Loucy (cell line): ENCODE data around the gene KRR1.
"Not testable (repeated sequence)": the region's sequence is repeated elsewhere in the genome, so short reads cannot be mapped to it uniquely, and the experiment has no call there.

Experiments used
- H2AFZ ChIP-seq: fragments of 200-600 bp; sonication (generic); 2 replicates; pipeline ENCODE4 v1.6.0; 2016; ENCODE audit warnings: antibody characterized with exemption, mild to moderate bottlenecking, low read length, moderate library complexity
- H3F3A ChIP-seq: fragments of 200-600 bp; 2 replicates; pipeline ENCODE4 v1.6.0; 2016; ENCODE audit warnings: antibody characterized with exemption, low read depth, mild to moderate bottlenecking
- H3K27me3 ChIP-seq: fragments of 200-600 bp; sonication (generic); 2 replicates; pipeline ENCODE4 v1.6.1; 2014; ENCODE audit warnings: low read length, mild to moderate bottlenecking; ENCODE audit not compliant: insufficient read depth, poor library complexity, severe bottlenecking
- H3K36me3 ChIP-seq: fragments of 200-600 bp; sonication (generic); 2 replicates; pipeline ENCODE4 v1.6.1; 2016; ENCODE audit warnings: low read length; ENCODE audit not compliant: insufficient read depth
- H3K4me1 ChIP-seq: fragments of 200-600 bp; sonication (generic); 2 replicates; pipeline ENCODE4 v1.5.1; 2014; ENCODE audit warnings: low read length, mild to moderate bottlenecking; ENCODE audit not compliant: insufficient read depth, poor library complexity, severe bottlenecking
- H3K4me2 ChIP-seq: fragments of 200-600 bp; sonication (generic); 2 replicates; pipeline ENCODE4 v1.6.0; 2014; ENCODE audit warnings: antibody characterized with exemption, low read length, low read depth, mild to moderate bottlenecking; ENCODE audit not compliant: poor library complexity, severe bottlenecking
- H3K4me3 ChIP-seq: fragments of 200-600 bp; sonication (generic); 2 replicates; pipeline ENCODE4 v1.5.1; 2014; ENCODE audit warnings: low read length, mild to moderate bottlenecking, mixed read lengths; ENCODE audit not compliant: poor library complexity, severe bottlenecking
- H3K79me2 ChIP-seq: fragments of 200-600 bp; sonication (generic); 2 replicates; pipeline ENCODE4 v1.6.1; 2014; ENCODE audit warnings: low read length; ENCODE audit not compliant: insufficient read depth
- H3K9ac ChIP-seq: fragments of 200-600 bp; sonication (generic); 2 replicates; pipeline ENCODE4 v1.6.0; 2014; ENCODE audit warnings: mild to moderate bottlenecking, low read depth, low read length, moderate library complexity; ENCODE audit not compliant: poor library complexity, severe bottlenecking
- H3K9me2 ChIP-seq: fragments of 200-600 bp; sonication (generic); replicated peaks from 2 replicates; pipeline ENCODE4 v1.6.1; 2016; ENCODE audit warnings: low read depth, low read length, mixed read lengths
- H3K9me3 ChIP-seq: fragments of 200-600 bp; sonication (generic); 2 replicates; pipeline ENCODE4 v1.6.1; 2014; ENCODE audit warnings: mild to moderate bottlenecking, antibody characterized with exemption, low read length, low read depth; ENCODE audit not compliant: insufficient read depth
- H4K20me1 ChIP-seq: fragments of 200-600 bp; sonication (generic); 2 replicates; pipeline ENCODE4 v1.6.0; 2014; ENCODE audit warnings: antibody characterized with exemption, low read length, mild to moderate bottlenecking; ENCODE audit not compliant: insufficient read depth, poor library complexity, severe bottlenecking
- CTCF ChIP-seq: fragments of 200-600 bp; sonication (generic); conservative IDR thresholded peaks from 2 replicates; pipeline ENCODE4 v1.5.1; 2014; ENCODE audit warnings: mild to moderate bottlenecking, antibody characterized with exemption, low read length
- EZH2phosphoT487 ChIP-seq: fragments of 200-600 bp; IDR thresholded peaks from 2 replicates; pipeline ENCODE4 v1.6.1; 2018; ENCODE audit warnings: antibody characterized with exemption, mild to moderate bottlenecking, moderate library complexity, borderline replicate concordance

KRR1 gene

DNA sequence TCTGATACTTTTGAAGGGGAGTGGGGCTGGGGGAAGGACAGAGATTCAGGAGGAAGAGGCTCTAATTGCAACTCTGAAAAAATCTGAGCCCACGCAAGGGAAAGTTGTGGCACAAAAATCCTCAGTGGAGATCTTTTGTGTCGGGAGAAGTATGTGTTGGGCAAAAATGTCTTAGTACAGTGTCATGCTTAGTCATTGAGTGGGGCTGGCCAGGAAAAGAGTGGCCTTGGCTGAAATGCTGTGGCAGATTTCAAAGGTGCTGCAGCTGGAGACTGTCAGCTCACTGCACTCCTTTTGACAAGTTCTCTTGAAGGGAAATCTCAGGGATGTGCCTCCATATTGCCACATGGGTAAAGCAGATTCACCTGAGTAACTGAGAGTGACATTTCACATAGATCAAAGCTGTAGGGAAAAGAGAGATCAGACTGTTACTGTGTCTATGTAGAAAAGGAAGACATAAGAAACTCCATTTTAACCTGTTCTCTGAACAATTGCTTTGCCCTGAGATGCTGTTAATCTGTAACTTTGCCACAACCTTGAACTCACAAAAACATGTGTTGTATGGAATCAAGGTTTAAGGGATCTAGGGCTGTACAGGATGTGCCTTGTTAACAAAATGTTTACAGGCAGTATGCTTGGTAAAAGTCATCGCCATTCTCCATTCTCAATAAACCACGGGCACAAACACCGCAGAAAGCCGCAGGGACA is 66.8 kb downstream of the KRR1 start:
- no peaks in the 10 kb centered on the region for H3K9me2 ChIP-seq
- peak overlapping the region; percentile 13; the same call in 1 of the 2 replicates for H2AFZ ChIP-seq
- no peak overlapping the region for H3K9ac ChIP-seq
- no peaks in the 10 kb centered on the region for H3K27me3 ChIP-seq
- no peaks in the 10 kb centered on the region for H3K36me3 ChIP-seq
- H3F3A ChIP-seq, result no peaks in the 10 kb centered on the region
- no peaks in the 10 kb centered on the region for H3K79me2 ChIP-seq
- no peak overlapping the region for H3K4me2 ChIP-seq
- TF ChIP-seq EZH2phosphoT487 (no peak), CTCF (no peak)
- H4K20me1 ChIP-seq, result no peaks in the 10 kb centered on the region
- peaks cover 13% of the 10 kb centered on the region for H3K4me1 ChIP-seq
- H3K4me3 ChIP-seq, result no peak overlapping the region
- no peaks in the 10 kb centered on the region for H3K9me3 ChIP-seq

- Histone ChIP-seq H3K4me1 (peaks cover 13% of the 10 kb centered on the region), H4K20me1 (no peaks in the 10 kb centered on the region), H3K27me3 (no peaks in the 10 kb centered on the region), H3K9me3 (no peaks in the 10 kb centered on the region), H3K9ac (no peak overlapping the region), H3F3A (no peaks in the 10 kb centered on the region), H3K79me2 (no peaks in the 10 kb centered on the region), H2AFZ (no peak overlapping the region), H3K4me2 (no peak overlapping the region), H3K36me3 (no peaks in the 10 kb centered on the region), H3K9me2 (no peaks in the 10 kb centered on the region), H3K4me3 (no peak overlapping the region)
- TF ChIP-seq EZH2phosphoT487, result no peak
- TF ChIP-seq CTCF, result no peak
Measured at GRCh38 chr12:75443709-75444108, 67.7 kb downstream of the KRR1 start.

GRCh38 chr12:75442454-75442853 is 69.0 kb downstream of the KRR1 start:
- peaks cover 13% of the 10 kb centered on the region for H3K4me1 ChIP-seq
- H3K36me3 ChIP-seq, H3K4me2 ChIP-seq, H3K79me2 ChIP-seq, H3K4me3 ChIP-seq, H2AFZ ChIP-seq, H3K9ac ChIP-seq, H3K9me2 ChIP-seq, H4K20me1 ChIP-seq, H3K27me3 ChIP-seq, H3F3A ChIP-seq, H3K9me3 ChIP-seq: not testable (repeated sequence)

GRCh38 chr12:75441687-75442449 is 69.5 kb downstream of the KRR1 start:
- H3K4me2 ChIP-seq, H3K9ac ChIP-seq, H2AFZ ChIP-seq, H3K9me3 ChIP-seq, H3K27me3 ChIP-seq, H3K4me3 ChIP-seq, H3F3A ChIP-seq, H4K20me1 ChIP-seq, H3K9me2 ChIP-seq, H3K36me3 ChIP-seq, H3K79me2 ChIP-seq: not testable (repeated sequence)
- peaks cover 13% of the 10 kb centered on the region for H3K4me1 ChIP-seq
